IPS-18a (cell line): Measurements from ENCODE around the gene PLD1.

ENCODE experiments used
- H3K27ac ChIP-seq: one replicate; pipeline ENCODE4 v1.5.1; 2013; ENCODE audit warnings: low read length
- H3K27me3 ChIP-seq: one replicate; pipeline ENCODE4 v1.6.1; 2013; ENCODE audit warnings: mild to moderate bottlenecking, low read length; ENCODE audit not compliant: control insufficient read depth, insufficient read depth
- H3K36me3 ChIP-seq: one replicate; pipeline ENCODE4 v1.6.1; 2013; ENCODE audit warnings: low read depth, low read length; ENCODE audit not compliant: control insufficient read depth
- H3K4me1 ChIP-seq: one replicate; pipeline ENCODE4 v1.6.1; 2013; ENCODE audit warnings: low read depth, low read length; ENCODE audit not compliant: control insufficient read depth
- H3K4me3 ChIP-seq: one replicate; pipeline ENCODE4 v1.5.1; 2013; ENCODE audit warnings: low read length
- H3K9ac ChIP-seq: one replicate; pipeline ENCODE4 v1.6.1; 2013; ENCODE audit warnings: mild to moderate bottlenecking, low read length, moderate library complexity
- H3K9me3 ChIP-seq: one replicate; pipeline ENCODE4 v1.6.1; 2013; ENCODE audit warnings: low read depth, low read length; ENCODE audit not compliant: control insufficient read depth

The PLD1 gene

GRCh38 chr3:171556148-171556547 lies 254.1 kb downstream of the PLD1 start:
- no peak overlapping the region for H3K4me3 ChIP-seq
- H3K27me3 ChIP-seq = no peaks in the 10 kb centered on the region
- H3K9ac ChIP-seq = no peak overlapping the region
- H3K9me3 ChIP-seq = no peaks in the 10 kb centered on the region
- H3K27ac ChIP-seq = no peak overlapping the region
- H3K36me3 ChIP-seq = no peaks in the 10 kb centered on the region
- peaks cover 12% of the 10 kb centered on the region for H3K4me1 ChIP-seq

GRCh38 chr3:171553086-171553485 lies 257.2 kb downstream of the PLD1 start:
- no peak overlapping the region for H3K9ac ChIP-seq

GRCh38 chr3:171552531-171552930 lies 257.8 kb downstream of the PLD1 start:
- Histone ChIP-seq H3K4me1 (peaks cover 8% of the 10 kb centered on the region), H3K9ac (no peak overlapping the region), H3K9me3 (no peaks in the 10 kb centered on the region), H3K4me3 (no peak overlapping the region), H3K27ac (no peak overlapping the region), H3K27me3 (no peaks in the 10 kb centered on the region), H3K36me3 (no peaks in the 10 kb centered on the region)

More at GRCh38 chr3:171553086-171553485, 257.2 kb downstream of the PLD1 start:
- Histone ChIP-seq H3K36me3 (no peaks in the 10 kb centered on the region), H3K4me1 (peaks cover 8% of the 10 kb centered on the region), H3K9me3 (no peaks in the 10 kb centered on the region), H3K4me3 (no peak overlapping the region), H3K27ac (no peak overlapping the region), H3K27me3 (no peaks in the 10 kb centered on the region)

- H3K4me1 ChIP-seq = peaks cover 2% of the 10 kb centered on the region
- H3K36me3 ChIP-seq = no peaks in the 10 kb centered on the region
- H3K27ac ChIP-seq = no peak overlapping the region
- no peaks in the 10 kb centered on the region for H3K27me3 ChIP-seq
- H3K9ac ChIP-seq = no peak overlapping the region
- no peaks in the 10 kb centered on the region for H3K9me3 ChIP-seq
- H3K4me3 ChIP-seq = no peak overlapping the region
Observed at GRCh38 chr3:171551296-171551695, 259.0 kb downstream of the PLD1 start.
